ENCODE measurements around the gene KRTAP21-3. TPM values are rescaled to one million over a fixed set of nuclear protein-coding genes. Genes with fewer than 3 reads are reported as not detected.
"Not testable (repeated sequence)": the region's sequence is repeated elsewhere in the genome, so short reads cannot be mapped to it uniquely, and the experiment has no call there.

KRTAP21-3 gene
- total RNA-seq: not detected
- not detected for polyA plus RNA-seq
- long read RNA-seq, donor 1: 0 reads
- long read RNA-seq, donor 2: 0 reads

GRCh38 chr21:30718239-30718909 lies at the start of gene KRTAP21-3:
TSS of gene KRTAP21-3 (minus strand) at chr21:30718777. CDS start at chr21:30718759, 18 bp downstream.
- H3K9me3 ChIP-seq: no peaks in the 10 kb centered on the region
- intact Hi-C loops (cut with DNase I): no loop called here
- ATAC-seq: no peak
- no peaks in the 10 kb centered on the region for H3K36me3 ChIP-seq (ENCODE audit: insufficient read depth in 1 of 2, low read depth in 1 of 2)
- TF ChIP-seq, protein P1, sequence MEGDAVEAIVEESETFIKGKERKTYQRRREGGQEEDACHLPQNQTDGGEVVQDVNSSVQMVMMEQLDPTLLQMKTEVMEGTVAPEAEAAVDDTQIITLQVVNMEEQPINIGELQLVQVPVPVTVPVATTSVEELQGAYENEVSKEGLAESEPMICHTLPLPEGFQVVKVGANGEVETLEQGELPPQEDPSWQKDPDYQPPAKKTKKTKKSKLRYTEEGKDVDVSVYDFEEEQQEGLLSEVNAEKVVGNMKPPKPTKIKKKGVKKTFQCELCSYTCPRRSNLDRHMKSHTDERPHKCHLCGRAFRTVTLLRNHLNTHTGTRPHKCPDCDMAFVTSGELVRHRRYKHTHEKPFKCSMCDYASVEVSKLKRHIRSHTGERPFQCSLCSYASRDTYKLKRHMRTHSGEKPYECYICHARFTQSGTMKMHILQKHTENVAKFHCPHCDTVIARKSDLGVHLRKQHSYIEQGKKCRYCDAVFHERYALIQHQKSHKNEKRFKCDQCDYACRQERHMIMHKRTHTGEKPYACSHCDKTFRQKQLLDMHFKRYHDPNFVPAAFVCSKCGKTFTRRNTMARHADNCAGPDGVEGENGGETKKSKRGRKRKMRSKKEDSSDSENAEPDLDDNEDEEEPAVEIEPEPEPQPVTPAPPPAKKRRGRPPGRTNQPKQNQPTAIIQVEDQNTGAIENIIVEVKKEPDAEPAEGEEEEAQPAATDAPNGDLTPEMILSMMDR (IDR thresholded peaks at IDR 0.05): no peak
- H3K4me3 ChIP-seq: no peak within 1 kb of the TSS
- H3K27ac ChIP-seq: no peak within 1 kb of the TSS
- no peaks in the 10 kb centered on the region for H3K27me3 ChIP-seq (ENCODE audit: insufficient read depth in 3 of 3, low read length in 2 of 3)
- WGBS, 3 donors: 84 to 85% (median 84%) methylated on average over 3 of the region's 3 CpGs
- H3K4me1 ChIP-seq: no peaks in the 10 kb centered on the region
- DNase-seq: no peak

DNA sequence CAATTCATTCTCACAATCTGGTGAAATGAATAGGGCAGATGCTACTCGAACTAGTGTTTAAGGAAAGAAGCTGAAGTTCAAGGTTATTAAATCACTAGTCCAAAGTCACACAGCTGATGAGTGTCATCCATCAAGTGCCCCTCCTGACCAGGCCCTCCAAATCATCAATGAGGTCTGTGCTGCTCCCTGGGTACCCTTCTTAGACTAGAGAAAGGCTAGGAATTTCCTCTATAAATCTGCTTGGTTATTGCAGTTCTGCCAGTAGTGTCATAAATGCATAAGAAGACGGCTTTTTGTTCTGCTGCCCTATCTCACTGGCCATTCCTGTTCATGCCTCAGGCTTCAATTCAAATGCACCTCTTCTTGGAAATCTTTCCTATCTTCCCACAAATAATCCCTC lies 42.2 kb upstream of the KRTAP21-3 start:
- Histone ChIP-seq H3K4me3 (no peak overlapping the region), H3K27ac (no peak overlapping the region), H3K9me3 (no peaks in the 10 kb centered on the region), H3K27me3 (ENCODE audit: insufficient read depth in 3 of 3, low read length in 2 of 3) (no peaks in the 10 kb centered on the region), H3K36me3 (ENCODE audit: insufficient read depth in 1 of 2, low read depth in 1 of 2) (no peaks in the 10 kb centered on the region), H3K4me1 (no peaks in the 10 kb centered on the region)
- DNase-seq (no peak), ATAC-seq (no peak)
- TF ChIP-seq, protein P1 (IDR thresholded peaks at IDR 0.05): no peak
- WGBS, 3 donors: 61 to 77% (median 68%) methylated on average over 2 of the region's 2 CpGs
- intact Hi-C loops (cut with DNase I): no loop called here

GRCh38 chr21:30758306-30758705 lies 39.7 kb upstream of the KRTAP21-3 start:
- TF ChIP-seq, protein P1 (IDR thresholded peaks at IDR 0.05): no peak
- H3K27me3 ChIP-seq (ENCODE audit: insufficient read depth in 3 of 3, low read length in 2 of 3): no peaks in the 10 kb centered on the region
- WGBS, 3 donors: 48 to 64% (median 53%) methylated on average over 2 of the region's 2 CpGs
- ATAC-seq: no peak
- no peaks in the 10 kb centered on the region for H3K4me1 ChIP-seq
- DNase-seq: no peak
- intact Hi-C loops (cut with DNase I): no loop called here
- H3K4me3 ChIP-seq: no peak overlapping the region
- no peak overlapping the region for H3K27ac ChIP-seq
- H3K9me3 ChIP-seq: no peaks in the 10 kb centered on the region
- no peaks in the 10 kb centered on the region for H3K36me3 ChIP-seq (ENCODE audit: insufficient read depth in 1 of 2, low read depth in 1 of 2)

GRCh38 chr21:30755328-30755727 lies 36.8 kb upstream of the KRTAP21-3 start, which contains the start of gene KRTAP21-1:
TSS of gene KRTAP21-1 (minus strand) at chr21:30755428. CDS start at chr21:30755378, 50 bp downstream.
- DNase-seq; H3K36me3 ChIP-seq (ENCODE audit: insufficient read depth in 1 of 2, low read depth in 1 of 2); H3K4me1 ChIP-seq; intact Hi-C loops (cut with DNase I); ATAC-seq; H3K4me3 ChIP-seq; H3K27me3 ChIP-seq (ENCODE audit: insufficient read depth in 3 of 3, low read length in 2 of 3); H3K27ac ChIP-seq; H3K9me3 ChIP-seq: not testable (repeated sequence)
- 93 to 100% (median 100%) methylated on average over 2 of the region's 2 CpGs for WGBS, 3 donors

DNA sequence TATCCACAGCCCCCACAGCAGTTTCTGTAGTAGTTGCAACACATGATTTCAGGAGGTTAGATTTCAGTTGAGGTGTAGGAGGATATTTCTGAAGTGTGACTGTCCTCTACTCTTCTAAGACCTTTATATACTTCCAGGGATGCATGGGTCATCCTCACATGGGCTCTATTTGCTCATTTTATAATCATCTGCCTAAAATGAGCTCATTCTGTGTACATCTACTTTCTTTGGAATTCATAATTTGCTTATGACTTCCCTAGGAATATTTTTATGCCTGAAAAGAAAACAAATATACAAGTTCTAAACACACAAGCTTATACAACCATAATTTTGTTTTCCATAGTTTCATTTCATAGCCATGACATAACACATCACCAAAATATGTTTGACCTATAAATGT lies 28.6 kb upstream of the KRTAP21-3 start, which contains the start of gene KRTAP21-2:
Gene KRTAP21-2, minus strand, starts transcription at position 101 of the 400 bp plus-strand sequence. Its CDS starts 57 bp downstream, at position 44.
- Histone ChIP-seq H3K36me3 (ENCODE audit: insufficient read depth in 1 of 2, low read depth in 1 of 2) (no peaks in the 10 kb centered on the region), H3K27ac (no peak within 1 kb of the TSS), H3K4me1 (no peaks in the 10 kb centered on the region), H3K27me3 (ENCODE audit: insufficient read depth in 3 of 3, low read length in 2 of 3) (no peaks in the 10 kb centered on the region), H3K4me3 (no peak within 1 kb of the TSS), H3K9me3 (no peaks in the 10 kb centered on the region)
- intact Hi-C loops (cut with DNase I): no loop called here
- ATAC-seq (no peak), DNase-seq (no peak)
- TF ChIP-seq, protein P1 (IDR thresholded peaks at IDR 0.05): no peak
